Choroid plexus epithelial cell (primary cell): ENCODE results near the gene AP5S1.
"Not testable (repeated sequence)": the region's sequence is repeated elsewhere in the genome, so short reads cannot be mapped to it uniquely, and the experiment has no call there.

Source experiments
- DNase-seq: peaks from one replicate; pipeline ENCODE4 v3.0.0-alpha.2; 2010; ENCODE audit warnings: low read depth
- H3K4me3 ChIP-seq: 2 replicates; pipeline ENCODE4 v1.5.1; 2011; ENCODE audit warnings: low read depth, mild to moderate bottlenecking, control low read depth, low read length, moderate library complexity
- TF ChIP-seq, protein P1 (sequence below): conservative IDR thresholded peaks from 2 replicates; pipeline ENCODE4 v1.5.1; 2011; ENCODE audit warnings: low read depth, mild to moderate bottlenecking, control low read depth, inconsistent platforms, low read length, moderate library complexity

Gene AP5S1

DNA sequence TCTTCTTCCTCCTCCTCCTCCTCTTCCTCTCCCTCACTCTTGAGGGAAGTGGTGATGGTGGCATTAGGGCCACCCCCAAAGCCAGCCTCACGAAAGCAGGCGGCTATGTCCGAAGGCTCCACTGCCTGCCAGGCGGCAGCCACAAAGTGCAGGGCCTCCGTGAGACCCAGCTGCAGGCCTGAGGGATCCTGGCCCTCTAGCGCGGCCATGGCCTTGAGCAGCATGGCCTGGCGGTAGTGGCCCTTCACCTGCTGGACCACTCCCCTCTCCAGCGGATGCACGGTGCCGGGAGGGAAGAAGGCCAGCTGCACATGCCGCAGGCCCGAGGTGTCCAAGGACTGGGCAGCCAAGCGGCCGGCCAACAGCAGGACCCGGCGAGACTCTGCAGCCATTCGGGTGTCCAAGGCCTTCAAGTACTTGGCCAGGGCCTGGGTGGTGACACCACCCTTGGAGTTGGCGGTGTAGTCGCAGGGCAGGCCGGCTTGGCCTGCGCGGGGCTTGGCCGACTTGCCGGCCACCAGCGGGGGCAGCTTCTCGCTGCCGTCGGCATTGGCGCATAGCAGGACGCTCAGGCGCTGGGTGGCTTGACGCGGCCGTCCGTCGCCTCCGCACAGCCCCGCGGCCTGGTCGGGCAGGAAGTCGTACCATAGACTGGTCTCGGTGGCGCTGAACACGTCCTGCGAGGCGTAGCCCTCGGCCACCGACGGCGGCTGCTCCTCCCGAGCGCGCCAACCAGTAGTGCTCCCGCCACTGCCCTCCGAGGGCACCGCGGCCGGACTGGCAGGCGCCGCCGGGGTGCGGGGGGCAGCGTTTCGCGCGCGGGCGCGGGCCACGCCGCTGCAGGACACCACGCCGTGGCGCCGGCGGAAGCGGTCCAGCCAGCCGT lies 34.9 kb upstream of the AP5S1 start:
- peak overlapping the region; percentile 71 for H3K4me3 ChIP-seq
- TF ChIP-seq, protein P1, sequence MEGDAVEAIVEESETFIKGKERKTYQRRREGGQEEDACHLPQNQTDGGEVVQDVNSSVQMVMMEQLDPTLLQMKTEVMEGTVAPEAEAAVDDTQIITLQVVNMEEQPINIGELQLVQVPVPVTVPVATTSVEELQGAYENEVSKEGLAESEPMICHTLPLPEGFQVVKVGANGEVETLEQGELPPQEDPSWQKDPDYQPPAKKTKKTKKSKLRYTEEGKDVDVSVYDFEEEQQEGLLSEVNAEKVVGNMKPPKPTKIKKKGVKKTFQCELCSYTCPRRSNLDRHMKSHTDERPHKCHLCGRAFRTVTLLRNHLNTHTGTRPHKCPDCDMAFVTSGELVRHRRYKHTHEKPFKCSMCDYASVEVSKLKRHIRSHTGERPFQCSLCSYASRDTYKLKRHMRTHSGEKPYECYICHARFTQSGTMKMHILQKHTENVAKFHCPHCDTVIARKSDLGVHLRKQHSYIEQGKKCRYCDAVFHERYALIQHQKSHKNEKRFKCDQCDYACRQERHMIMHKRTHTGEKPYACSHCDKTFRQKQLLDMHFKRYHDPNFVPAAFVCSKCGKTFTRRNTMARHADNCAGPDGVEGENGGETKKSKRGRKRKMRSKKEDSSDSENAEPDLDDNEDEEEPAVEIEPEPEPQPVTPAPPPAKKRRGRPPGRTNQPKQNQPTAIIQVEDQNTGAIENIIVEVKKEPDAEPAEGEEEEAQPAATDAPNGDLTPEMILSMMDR = no peak
- no peak for DNase-seq

DNA sequence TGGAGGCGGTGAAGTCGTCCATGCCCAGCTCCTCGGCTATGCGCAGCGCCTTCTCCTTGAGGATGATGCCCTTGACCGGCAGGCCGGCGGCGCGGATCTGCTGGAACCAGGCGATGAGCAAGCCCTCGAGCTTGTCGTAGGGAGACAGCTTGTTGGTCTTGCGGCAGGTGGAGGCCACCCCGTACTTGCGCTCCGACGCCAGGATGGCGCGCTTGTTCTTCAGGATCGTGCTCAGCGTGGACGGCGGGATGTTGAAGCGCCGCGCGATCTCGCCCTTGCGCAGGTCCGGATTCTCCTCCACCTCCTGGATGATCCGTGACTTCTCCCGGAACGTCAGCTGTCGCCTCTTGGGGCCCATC lies 34.2 kb upstream of the AP5S1 start:
- DNase-seq = peak; percentile 74
- peak overlapping the region; percentile 71 for H3K4me3 ChIP-seq
- TF ChIP-seq, protein P1 = no peak

DNA sequence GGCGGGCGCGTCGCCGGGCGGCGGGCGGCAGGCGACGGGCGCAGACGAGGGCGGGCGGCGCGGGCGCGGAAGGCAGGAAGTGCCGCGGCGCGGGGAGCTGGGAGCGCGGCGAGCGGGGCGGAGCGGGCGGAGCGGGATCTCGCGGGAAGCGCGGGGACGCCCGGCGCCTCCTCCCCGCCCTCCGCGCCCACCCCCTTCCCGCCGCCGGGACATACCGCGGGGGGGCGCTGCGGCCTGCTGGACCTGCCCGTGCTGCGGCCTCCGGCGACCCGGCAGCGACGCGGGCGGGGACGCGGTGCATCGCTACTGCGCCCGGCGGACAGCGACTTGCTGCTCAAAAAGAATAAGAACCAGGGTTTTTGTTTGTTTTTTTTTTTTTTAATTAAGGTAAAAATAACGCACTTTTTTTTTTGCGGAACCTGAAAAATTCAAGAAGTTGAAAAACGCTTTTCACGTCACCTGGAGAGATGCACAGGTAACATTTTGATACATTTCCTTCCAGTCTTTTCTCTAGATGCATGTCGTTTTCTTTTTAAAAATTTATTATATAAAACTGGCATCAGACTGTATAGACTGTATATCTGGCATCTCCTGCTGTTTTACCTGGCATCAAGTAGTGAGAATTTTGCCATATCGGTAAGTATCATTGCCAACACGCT lies 33.6 kb upstream of the AP5S1 start, which contains the start of gene CENPB:
CENPB (minus strand) TSS at position 76 of the 659 bp plus-strand sequence. CDS start 257 bp downstream, outside the sequence.
- DNase-seq = peak; percentile 84
- peak within 1 kb of the TSS; percentile 71 for H3K4me3 ChIP-seq
- TF ChIP-seq, protein P1 = peak; percentile 43

DNA sequence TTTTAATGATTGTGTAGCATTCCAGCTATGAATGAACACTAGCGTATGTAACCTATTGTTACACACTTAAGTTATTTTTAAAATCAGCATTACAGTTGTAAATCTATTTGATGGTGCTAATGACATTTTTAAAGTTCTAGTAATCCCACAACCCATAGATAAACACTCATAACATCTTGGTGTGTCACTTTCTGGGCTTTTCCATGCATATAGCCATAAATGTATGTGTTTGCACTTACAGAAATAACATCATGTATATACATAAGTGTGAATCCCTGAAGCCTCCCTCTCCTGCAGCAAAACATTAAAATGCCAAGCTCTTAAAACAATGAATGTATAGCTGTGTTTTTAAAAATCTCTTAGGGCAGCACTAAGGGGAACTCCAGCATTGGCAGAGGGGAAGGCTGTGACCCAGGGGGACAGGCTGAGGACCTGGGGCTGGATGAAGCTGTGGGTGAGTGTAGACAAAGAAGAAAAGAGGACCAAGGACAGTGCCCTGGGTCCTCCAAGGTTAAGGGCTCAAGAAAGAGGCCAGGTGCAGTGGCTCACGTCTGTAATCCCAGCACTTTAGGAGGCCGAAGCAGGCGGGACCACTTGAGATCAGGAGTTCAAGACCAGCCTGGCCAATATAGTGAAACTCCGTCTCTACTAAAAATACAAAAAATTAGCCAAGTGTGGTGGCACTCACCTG lies 32.9 kb upstream of the AP5S1 start:
- peak overlapping the region; percentile 71 for H3K4me3 ChIP-seq
- TF ChIP-seq, protein P1 = no peak
- DNase-seq = no peak

DNA sequence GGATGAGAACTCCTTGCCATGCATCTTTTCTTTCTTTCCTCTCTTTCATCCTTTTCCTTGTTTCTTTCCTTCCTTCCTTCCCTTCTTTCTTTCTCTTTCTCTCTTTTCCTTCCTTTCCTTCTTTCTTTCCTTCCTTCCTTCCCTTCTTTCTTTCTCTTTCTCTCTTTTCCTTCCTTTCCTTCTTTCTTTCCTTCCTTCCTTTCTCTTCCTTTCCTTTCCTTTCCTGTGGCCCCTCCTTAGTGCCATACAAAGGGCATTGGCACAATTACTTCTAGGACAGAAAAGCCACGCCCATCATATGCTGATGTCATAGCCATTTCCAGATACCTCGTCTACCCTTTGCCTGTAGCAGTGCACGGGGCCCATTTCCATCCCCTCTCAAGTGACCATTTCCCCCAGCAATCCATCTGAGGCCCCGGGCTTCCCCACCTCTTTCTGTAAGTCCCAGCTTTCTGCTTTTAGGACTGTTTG lies 31.6 kb upstream of the AP5S1 start:
- no peak overlapping the region for H3K4me3 ChIP-seq
- TF ChIP-seq, protein P1 = no peak
- DNase-seq = no peak

DNA sequence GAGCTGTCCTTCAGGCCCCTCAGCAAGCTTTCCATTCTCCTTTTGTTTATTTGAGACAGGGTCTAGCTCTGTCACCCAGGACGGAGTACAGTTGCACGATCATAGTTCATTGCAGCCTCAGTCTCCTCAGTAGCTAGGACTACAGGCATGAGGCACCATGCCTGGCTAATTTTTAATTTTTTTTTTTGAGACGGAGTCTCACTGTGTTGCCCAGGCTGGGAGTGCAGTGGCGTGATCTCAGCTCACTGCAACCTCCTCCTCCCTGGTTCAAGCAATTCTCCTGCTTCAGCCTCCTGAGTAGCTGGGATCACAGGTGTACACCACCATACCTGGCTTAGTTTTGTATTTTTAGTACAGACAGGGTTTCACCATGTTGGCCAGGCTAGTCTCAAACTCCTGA lies 31.1 kb upstream of the AP5S1 start:
- not testable (repeated sequence) for DNase-seq, H3K4me3 ChIP-seq

DNA sequence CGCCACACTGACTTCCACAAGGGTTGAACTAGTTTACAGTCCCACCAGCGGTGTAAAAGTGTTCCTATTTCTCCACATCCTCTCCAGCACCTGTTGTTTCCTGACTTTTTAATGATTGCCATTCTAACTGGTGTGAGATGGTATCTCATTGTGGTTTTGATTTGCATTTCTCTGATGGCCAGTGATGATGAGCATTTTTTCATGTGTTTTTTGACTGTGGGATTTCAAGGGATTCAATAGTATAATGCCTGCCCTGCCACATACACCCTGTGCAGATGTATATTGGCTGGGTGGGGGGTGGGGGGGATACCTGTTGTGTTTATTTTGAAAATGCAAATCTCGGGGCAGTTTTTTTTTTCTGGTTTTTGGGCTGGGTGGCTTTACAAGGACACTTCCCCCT lies 26.2 kb upstream of the AP5S1 start:
- not testable (repeated sequence) for DNase-seq

More for the DNA sequence above, 26.2 kb upstream of the AP5S1 start:
- not testable (repeated sequence) for H3K4me3 ChIP-seq
